Trophoblast cell (in vitro differentiated cells and primary cell): ENCODE measurements around the gene ETDB.

Experiments used
- DNase-seq, 2 donors: peaks; one replicate each; pipeline ENCODE4 v3.0.0-alpha.2; 2016
- H2AFZ ChIP-seq: 2 replicates; pipeline ENCODE4 v1.6.1; 2013; ENCODE audit warnings: low read length, moderate library complexity, mild to moderate bottlenecking; ENCODE audit not compliant: insufficient read depth, poor library complexity
- H2AK5ac ChIP-seq: 2 replicates; pipeline ENCODE4 v1.6.1; 2013; ENCODE audit warnings: mild to moderate bottlenecking, low read length
- H2BK120ac ChIP-seq: 2 replicates; pipeline ENCODE4 v1.6.1; 2013; ENCODE audit warnings: low read length, mild to moderate bottlenecking, moderate library complexity; ENCODE audit not compliant: insufficient read depth, poor library complexity
- H2BK12ac ChIP-seq: 2 replicates; pipeline ENCODE4 v1.6.1; 2013; ENCODE audit warnings: mild to moderate bottlenecking, low read length, moderate library complexity
- H2BK5ac ChIP-seq: 2 replicates; pipeline ENCODE4 v1.6.1; 2013; ENCODE audit warnings: low read length, low read depth, moderate library complexity, mild to moderate bottlenecking; ENCODE audit not compliant: poor library complexity
- H3K14ac ChIP-seq: 2 replicates; pipeline ENCODE4 v1.6.1; 2013; ENCODE audit warnings: mild to moderate bottlenecking, low read length
- H3K18ac ChIP-seq: 2 replicates; pipeline ENCODE4 v1.6.1; 2013; ENCODE audit warnings: mild to moderate bottlenecking, low read length
- H3K23ac ChIP-seq: 2 replicates; pipeline ENCODE4 v1.6.1; 2013; ENCODE audit warnings: low read length
- H3K27ac ChIP-seq: 2 replicates; pipeline ENCODE4 v1.5.1; 2013; ENCODE audit warnings: low read depth, mild to moderate bottlenecking, inconsistent platforms, low read length, moderate library complexity
- H3K27me3 ChIP-seq: 2 replicates; pipeline ENCODE4 v1.6.1; 2013; ENCODE audit warnings: inconsistent platforms, mild to moderate bottlenecking, low read length, moderate library complexity; ENCODE audit not compliant: insufficient read depth
- H3K36me3 ChIP-seq, 2 experiments: 1 replicate in 1 of 2; 2 replicates in 1 of 2; pipeline ENCODE4 v1.6.1; 2013; ENCODE audit warnings: low read length in 2 of 2, mild to moderate bottlenecking in 2 of 2, moderate library complexity in 1 of 2; ENCODE audit not compliant: insufficient read depth in 2 of 2, control insufficient read depth in 1 of 2
- H3K4ac ChIP-seq: 2 replicates; pipeline ENCODE4 v1.6.1; 2013; ENCODE audit warnings: low read depth, mild to moderate bottlenecking, low read length, moderate library complexity
- H3K4me1 ChIP-seq, 2 experiments: 1 replicate in 1 of 2; 2 replicates in 1 of 2; pipeline ENCODE4 v1.6.1; 2013; ENCODE audit warnings: low read length in 2 of 2, mild to moderate bottlenecking in 2 of 2, moderate library complexity in 1 of 2; ENCODE audit not compliant: insufficient read depth in 2 of 2, control insufficient read depth in 1 of 2
- H3K4me2 ChIP-seq: 2 replicates; pipeline ENCODE4 v1.6.1; 2013; ENCODE audit warnings: inconsistent platforms, mild to moderate bottlenecking, low read length, moderate library complexity
- H3K4me3 ChIP-seq: 2 replicates; pipeline ENCODE4 v1.5.1; 2013; ENCODE audit warnings: mild to moderate bottlenecking, low read depth, low read length, inconsistent platforms
- H3K79me1 ChIP-seq: one replicate; pipeline ENCODE4 v1.6.1; 2013; ENCODE audit warnings: low read length
- H3K79me2 ChIP-seq: 2 replicates; pipeline ENCODE4 v1.6.1; 2013; ENCODE audit warnings: low read length, mild to moderate bottlenecking; ENCODE audit not compliant: control insufficient read depth, insufficient read depth, poor library complexity
- H3K9ac ChIP-seq: 2 replicates; pipeline ENCODE4 v1.6.1; 2013; ENCODE audit warnings: mild to moderate bottlenecking, low read length
- H3K9me3 ChIP-seq: 2 replicates; pipeline ENCODE4 v1.6.1; 2013; ENCODE audit warnings: low read depth, mild to moderate bottlenecking, control low read depth, inconsistent platforms, low read length; ENCODE audit not compliant: insufficient read depth
- H4K12ac ChIP-seq: 2 replicates; pipeline ENCODE4 v1.6.1; 2013; ENCODE audit warnings: low read depth, mild to moderate bottlenecking, low read length, moderate library complexity
- H4K8ac ChIP-seq: 2 replicates; pipeline ENCODE4 v1.6.1; 2013; ENCODE audit warnings: low read depth, mild to moderate bottlenecking, low read length, moderate library complexity
- H4K91ac ChIP-seq: one replicate; pipeline ENCODE4 v1.6.1; 2013; ENCODE audit warnings: low read depth, mild to moderate bottlenecking, low read length, moderate library complexity
- WGBS: extraction: QIAGEN DNeasy Blood & Tissue Kit; methylation state at CpG from one replicate; pipeline ENCODE4 v1.1.7; 2013; ENCODE audit warnings: missing lambda C conversion rate; ENCODE audit not compliant: insufficient read length, insufficient coverage; ENCODE audit errors: extremely low coverage; 5-methylcytosine and 5-hydroxymethylcytosine counted together

Gene ETDB

GRCh38 chrX:135086197-135086854 lies 34.0 kb downstream of the ETDB start:
- no peak overlapping the region for H3K9ac ChIP-seq
- H2BK120ac ChIP-seq = no peak overlapping the region
- H3K23ac ChIP-seq = no peak overlapping the region
- no peak overlapping the region for H4K91ac ChIP-seq
- H3K79me2 ChIP-seq = no peaks in the 10 kb centered on the region
- H3K18ac ChIP-seq = no peak overlapping the region
- H3K4me2 ChIP-seq = no peak overlapping the region
- DNase-seq = peak; percentile 22 to 81
- H3K27me3 ChIP-seq = no peaks in the 10 kb centered on the region
- H2AFZ ChIP-seq = no peak overlapping the region
- no peaks in the 10 kb centered on the region for H3K79me1 ChIP-seq
- H4K8ac ChIP-seq = no peak overlapping the region
- H3K9me3 ChIP-seq = no peaks in the 10 kb centered on the region
- no peak overlapping the region for H3K4me3 ChIP-seq
- no peaks in the 10 kb centered on the region for H3K4me1 ChIP-seq
- H3K14ac ChIP-seq = no peak overlapping the region
- H3K4ac ChIP-seq = no peak overlapping the region
- H2BK5ac ChIP-seq = no peak overlapping the region
- H4K12ac ChIP-seq = no peak overlapping the region
- WGBS = no CpG with 5 or more reads among the region's 4 CpGs
- H2AK5ac ChIP-seq = no peak overlapping the region
- H3K36me3 ChIP-seq = no peaks in the 10 kb centered on the region
- H3K27ac ChIP-seq = no peak overlapping the region
- no peak overlapping the region for H2BK12ac ChIP-seq

GRCh38 chrX:135081693-135082404 lies 38.5 kb downstream of the ETDB start:
- no peak overlapping the region for H2BK5ac ChIP-seq
- H3K9me3 ChIP-seq = no peaks in the 10 kb centered on the region
- WGBS = no CpG with 5 or more reads among the region's 2 CpGs
- H3K36me3 ChIP-seq = no peaks in the 10 kb centered on the region
- no peak overlapping the region for H3K18ac ChIP-seq
- no peaks in the 10 kb centered on the region for H3K27me3 ChIP-seq
- H3K4me3 ChIP-seq = no peak overlapping the region
- no peaks in the 10 kb centered on the region for H3K79me2 ChIP-seq
- H3K27ac ChIP-seq = no peak overlapping the region
- H3K14ac ChIP-seq = no peak overlapping the region
- no peak overlapping the region for H4K91ac ChIP-seq
- H4K8ac ChIP-seq = no peak overlapping the region
- no peak overlapping the region for H3K4me2 ChIP-seq
- H3K4ac ChIP-seq = no peak overlapping the region
- no peaks in the 10 kb centered on the region for H3K4me1 ChIP-seq
- H3K23ac ChIP-seq = no peak overlapping the region
- H3K9ac ChIP-seq = no peak overlapping the region
- no peaks in the 10 kb centered on the region for H3K79me1 ChIP-seq
- H2AFZ ChIP-seq = no peak overlapping the region
- H2BK120ac ChIP-seq = no peak overlapping the region
- H2AK5ac ChIP-seq = no peak overlapping the region
- H2BK12ac ChIP-seq = no peak overlapping the region
- DNase-seq = no peak
- H4K12ac ChIP-seq = no peak overlapping the region
